NCI-H1930 (cell line): ENCODE data around the gene NECTIN4.
A peak's percentile ranks its signal among the peaks of the same experiment; 100 is the strongest.

Experiments used
- DNase-seq, 2 experiments: peaks; one replicate each; lab custom pipeline; 2025; lab: John Stamatoyannopoulos, UW

Gene NECTIN4

DNA sequence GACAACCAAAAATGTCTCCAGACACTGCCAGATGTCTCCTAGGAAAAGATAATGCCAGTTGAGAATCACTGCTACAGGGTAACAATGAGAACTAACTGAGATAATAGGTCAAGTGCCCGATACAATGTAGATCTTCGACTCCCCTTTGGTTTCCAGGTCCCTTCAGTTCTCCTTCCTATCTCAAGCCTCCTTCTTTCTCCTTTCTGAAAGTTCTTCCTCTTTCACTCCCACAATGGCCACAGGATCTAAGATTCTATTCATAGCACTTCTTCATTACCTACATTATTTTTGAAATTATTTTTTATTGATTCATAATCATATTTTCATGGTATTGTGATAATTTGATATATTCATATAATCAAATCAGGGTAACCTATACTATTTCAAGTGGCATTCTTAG, 22.2 kb upstream of the NECTIN4 start:
- DNase-seq = no peak

DNA sequence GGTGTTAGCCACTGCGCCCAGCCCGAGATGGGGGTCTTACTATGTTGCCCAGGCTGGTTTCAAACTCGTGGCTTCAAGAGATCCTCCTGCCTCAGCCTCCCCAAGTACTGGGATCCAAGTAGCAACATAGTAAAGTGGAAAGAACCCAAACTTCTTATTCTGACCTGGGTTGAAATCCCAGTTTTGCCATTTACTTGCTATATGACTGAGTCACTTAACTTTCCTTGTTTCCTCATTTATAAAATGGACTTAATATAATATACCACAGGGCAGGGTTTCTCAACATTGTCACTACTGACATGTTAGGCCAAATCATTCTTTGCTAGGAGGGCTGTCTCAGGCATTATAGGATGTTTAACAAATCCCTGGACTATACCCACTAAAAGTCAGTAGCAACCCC, 21.8 kb upstream of the NECTIN4 start:
- no peak for DNase-seq

DNA sequence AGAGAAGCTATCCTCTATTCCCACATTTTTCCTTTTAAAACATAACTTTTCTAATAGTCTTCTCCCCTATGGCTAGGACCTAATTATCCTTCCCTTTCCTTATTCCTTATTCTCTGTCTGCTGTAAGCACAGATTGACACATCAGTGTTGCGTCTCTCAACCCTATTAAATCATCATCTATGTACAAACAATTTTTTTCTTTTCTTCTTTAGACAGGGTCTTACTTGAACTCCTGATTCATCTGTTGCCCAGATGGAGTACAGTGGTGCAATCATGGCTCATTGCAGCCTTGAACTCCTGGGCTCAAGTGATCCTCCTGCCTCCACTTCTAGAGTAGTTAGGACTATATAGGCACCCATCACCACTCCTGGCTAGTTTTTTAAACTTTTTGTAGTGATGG, 17.1 kb upstream of the NECTIN4 start:
- no peak for DNase-seq

DNA sequence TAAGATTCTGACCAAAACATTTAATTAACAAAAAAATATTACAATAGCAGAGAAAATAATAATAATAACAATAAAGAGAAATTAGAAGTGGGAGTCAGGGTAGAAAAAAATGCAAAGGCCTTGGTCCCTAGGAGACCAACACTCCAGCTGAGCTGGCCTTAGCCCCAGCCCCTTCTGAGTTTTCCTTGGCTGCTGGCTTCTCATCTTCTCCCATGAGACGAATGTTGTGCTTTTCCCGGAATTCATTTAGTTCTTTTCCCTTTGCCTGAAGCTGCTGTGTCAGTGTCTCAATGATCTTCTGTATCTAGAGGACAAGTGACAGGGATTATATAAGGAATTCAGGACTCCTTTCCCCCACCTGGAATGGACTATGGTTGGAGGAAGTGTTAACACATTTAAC, 11.2 kb upstream of the NECTIN4 start:
- DNase-seq = no peak

DNA sequence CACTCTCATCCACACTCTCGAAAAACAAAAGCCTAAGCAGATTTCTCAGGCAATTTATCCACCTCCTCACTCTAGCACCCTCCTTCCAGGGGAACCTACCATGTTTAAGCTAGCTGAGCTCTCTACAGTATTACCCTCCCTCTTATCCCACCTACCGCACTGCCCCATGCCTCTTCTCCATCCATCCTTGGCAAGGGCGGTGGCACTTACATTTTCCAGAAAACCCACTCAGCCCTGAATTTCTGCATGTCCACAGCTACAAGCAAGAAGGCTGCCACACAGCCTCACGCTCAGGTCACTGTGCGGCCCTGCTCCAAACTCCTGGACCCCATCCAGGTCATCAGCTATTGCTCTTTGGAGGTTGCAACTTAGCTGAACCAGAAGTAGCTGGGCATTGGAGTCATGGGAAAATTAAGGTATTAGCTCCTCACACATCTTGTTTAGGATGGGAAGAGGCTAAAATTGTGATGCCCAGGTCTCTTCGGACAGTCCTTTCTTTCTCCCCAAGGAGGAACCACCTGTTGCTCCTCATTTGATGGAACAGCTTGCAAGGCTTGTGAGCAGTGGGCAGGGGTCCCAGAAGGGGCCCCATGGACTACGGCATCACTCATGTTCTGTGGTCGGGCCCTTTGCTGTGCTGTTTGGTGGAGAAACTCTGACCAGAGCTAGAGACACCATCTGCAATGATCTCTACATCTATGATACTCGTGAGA, 9.9 kb upstream of the NECTIN4 start:
- no peak for DNase-seq

DNA sequence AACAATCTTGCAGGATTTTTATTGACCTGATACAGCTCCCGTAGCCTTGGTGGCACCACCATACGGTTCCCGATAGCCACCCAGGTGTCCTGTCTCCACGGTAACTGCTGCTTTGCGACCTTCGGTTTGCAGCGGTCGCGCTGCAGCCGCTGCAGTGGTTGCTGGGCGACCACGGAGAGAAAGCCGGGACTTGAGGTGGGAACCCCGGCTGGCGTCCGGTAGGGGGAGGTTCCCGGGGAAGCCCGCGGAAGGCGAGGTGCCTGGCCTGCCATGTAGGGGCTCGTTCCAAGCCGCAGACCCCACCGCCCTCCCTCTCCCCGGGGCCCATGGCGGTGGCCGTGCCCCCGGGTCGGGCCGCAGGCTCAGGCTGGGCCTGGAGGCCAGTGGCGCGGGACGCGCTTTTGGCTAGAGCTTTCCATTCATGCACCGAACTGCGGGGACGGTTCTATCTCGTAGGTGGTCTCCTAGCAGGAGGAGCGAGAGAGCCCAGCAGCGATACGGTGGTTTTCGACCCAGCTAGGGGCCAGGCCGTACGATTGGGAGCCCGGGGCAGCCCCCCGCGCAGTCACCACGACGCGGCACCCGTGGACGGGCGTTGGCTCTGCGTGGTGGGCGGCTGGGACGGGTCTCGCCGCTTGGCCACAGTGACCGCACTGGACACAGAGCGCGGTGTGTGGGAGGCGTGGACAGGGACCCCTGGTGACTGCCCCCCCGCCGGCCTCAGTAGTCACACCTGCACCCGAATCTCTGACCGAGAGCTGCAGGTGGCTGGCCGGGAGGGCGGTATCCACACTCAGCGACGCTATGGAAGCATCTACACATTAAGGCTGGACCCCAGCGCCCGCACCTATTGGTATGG, 9.1 kb upstream of the NECTIN4 start, which contains the start of gene KLHDC9:
Gene KLHDC9, plus strand, starts transcription at position 152 of the 859 bp plus-strand sequence. Its CDS starts 175 bp downstream, at position 327.
- DNase-seq = peak; percentile 89 to 90

DNA sequence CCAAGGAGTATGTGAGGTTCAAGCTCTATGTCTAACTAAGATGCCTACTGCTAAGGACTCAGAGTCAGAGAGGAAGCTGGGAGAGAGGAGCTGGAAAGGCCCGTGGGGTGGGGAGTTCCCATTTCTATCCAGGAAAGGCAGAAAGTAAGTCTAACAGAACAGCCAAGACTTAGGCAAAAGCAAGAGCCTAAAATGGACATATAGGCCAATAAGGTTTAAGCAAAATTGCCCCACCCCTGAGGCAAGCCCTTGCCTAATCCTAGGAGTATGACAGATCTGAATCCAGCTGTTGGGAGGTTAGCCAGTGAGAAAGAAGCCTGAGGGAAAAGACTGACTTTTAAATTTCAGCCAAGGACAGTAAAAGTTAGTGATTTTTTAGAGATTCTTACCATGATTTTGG, 7.2 kb upstream of the NECTIN4 start:
- no peak for DNase-seq

DNA sequence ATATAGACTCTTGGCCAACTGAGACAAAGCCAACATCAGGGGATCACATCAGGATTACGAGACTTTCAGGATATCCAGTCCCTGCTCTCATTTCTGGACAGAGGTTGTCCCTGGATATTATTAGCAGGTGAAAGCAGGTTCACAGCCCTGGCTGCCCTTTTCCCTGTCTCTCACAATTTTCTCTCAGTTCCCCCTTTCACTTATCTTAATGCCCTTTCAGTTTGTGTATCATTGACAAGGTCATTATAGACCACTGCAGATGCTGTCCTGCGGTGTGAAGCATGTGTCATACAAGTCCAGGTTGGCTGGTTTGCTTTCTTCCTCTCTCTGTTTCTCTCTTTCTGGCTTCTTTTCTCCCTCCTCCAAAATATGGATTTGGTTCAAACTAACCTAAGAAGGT, 6.7 kb upstream of the NECTIN4 start:
- DNase-seq = no peak

DNA sequence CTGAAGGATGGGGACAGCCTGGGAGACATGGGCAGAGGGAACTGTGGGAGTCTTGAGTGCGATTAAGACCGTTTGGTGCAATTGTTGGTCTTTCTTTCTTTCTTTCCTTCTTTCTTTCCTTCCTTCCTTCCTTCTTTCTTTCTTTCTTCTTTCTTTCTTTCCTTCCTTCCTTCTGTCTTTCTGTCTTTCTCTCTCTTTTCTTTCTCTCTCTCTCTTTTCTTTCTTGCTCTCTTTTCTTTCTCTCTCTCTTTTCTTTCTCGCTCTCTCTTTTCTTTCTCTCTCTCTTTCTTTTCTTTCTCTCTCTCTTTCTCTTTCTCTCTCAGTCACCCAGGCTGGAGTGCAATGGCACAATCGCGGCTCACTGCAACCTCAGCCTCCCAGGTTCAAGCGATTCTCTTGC, 5.9 kb upstream of the NECTIN4 start:
- no peak for DNase-seq

DNA sequence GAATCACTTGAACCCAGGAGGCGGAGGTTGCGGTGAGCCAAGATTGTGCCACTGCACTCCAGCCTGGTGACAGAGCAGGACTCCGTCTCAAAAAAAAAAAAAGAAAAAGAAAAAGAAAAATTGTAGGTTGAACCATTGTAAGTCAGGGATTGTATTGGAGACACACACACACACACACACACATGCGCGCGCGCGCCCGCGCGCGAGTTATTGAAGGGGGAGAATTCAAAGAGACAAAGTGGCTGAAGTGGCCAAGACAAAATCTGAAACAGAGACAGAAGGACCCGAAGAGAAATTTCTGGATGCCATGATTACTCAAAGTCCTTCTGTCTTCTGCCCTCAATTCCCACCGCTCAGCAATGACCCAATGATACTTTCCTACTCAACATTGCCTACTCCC, 5.1 kb upstream of the NECTIN4 start:
- DNase-seq = no peak

DNA sequence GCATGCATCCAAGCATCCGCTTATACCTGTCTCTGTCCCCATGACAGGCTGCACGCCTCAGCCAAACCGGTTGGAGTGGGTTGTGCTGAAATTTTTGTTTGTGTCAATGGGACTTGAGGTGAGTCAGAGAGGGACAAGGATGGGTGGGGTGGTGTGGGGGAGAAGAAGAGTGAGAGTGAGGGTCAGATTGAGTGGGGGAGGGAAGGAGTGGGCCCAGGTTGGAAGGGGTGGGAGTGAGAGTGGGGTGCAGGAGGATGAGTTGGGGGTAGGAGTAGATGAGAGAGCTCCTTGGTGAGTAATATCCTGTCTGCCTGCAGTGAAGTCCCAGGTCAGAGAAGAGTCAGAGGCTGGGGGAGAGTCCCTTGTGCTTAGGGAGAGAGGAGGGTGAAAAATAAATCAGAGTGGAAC, 3.3 kb upstream of the NECTIN4 start:
- no peak for DNase-seq

DNA sequence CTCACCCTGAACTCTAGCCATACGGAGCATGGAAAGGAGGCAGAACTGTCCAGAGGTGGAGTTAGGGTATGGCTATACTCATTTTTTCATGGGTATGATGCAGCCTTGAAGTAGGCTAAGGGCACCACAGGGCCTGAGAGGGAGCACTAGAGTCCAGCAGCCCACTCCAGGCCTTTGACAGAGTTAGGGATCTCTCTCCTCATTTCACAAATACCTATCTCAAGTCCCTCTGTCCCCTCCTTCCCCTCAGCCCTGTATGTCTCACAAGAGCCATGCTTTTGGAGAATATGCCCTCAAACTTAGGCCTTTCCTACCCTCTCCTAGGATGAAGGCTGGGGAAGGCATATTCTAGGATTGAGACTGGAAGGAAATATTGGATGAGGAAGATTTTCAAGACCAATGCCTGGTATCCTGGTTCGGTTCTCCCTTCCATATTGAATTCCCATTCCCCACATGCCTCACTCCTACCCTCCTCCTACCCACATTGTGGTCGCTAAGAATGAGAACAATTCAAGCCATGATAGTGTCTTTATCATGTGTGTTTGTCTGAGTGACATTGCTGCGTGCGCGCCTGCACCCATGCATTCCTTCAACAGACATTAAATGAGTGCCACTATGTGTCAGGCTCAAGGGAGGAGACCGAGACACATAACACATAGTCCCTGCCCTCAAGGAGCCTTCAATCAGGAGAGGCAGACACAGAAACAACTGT, 2.6 kb upstream of the NECTIN4 start:
- no peak for DNase-seq

DNA sequence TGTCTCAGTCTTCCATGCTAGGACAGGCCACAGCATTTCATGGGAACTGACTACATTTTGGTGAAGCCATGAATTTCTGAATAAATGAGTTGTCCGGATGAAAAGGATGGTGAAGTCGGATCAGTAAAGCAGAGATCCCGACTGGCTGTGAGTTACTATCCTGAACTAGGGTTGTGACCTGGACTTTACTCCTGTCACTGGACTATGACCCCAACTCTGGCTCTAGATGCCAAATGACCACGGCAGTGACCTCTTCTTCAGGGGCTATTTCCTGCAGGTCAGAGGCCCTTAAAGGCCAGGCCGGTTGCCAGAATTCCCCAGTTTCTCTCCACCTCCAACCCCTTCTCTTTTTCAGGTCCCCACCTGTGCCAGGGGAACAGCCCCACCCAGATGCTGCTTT, 1.7 kb upstream of the NECTIN4 start:
- no peak for DNase-seq

DNA sequence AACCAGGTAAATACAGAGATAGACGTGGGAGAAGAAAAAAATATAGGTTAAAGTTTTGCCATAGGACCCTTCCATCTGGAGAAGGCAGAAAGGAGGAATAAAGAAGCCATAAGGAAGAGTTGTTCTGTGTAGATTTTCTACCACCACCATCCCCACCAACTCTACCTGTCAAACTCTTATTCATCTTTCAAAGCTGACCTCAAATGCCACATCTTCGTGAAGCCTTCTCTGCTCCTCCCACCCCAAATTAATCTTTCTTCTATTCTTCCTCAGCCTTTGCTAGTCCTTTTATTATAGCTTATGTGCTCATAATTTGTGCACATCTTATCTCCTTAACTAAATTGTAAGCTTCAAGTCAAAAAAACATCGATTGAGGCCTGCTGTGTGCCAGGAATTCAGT, 1.3 kb upstream of the NECTIN4 start:
- no peak for DNase-seq

DNA sequence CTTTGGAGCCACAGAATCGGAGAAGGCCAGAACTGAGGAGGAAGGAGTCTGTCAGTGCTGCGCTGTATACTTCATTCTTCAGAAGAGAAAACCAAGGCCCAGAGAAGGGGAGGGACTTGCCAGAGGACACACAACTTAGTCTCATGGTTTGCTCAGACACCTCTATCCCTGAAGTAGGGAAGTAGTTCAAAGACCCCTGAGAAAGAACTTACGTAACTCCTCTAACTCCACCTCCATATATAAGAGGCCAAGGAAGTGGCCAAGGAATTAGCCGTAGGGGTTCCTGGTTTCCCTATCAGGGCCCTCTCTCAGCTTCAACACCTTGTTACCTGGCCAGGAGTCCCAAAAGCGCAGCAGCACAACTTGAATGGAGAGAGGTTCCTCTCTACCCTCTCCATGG, 580 bp upstream of the NECTIN4 start:
- no peak for DNase-seq

DNA sequence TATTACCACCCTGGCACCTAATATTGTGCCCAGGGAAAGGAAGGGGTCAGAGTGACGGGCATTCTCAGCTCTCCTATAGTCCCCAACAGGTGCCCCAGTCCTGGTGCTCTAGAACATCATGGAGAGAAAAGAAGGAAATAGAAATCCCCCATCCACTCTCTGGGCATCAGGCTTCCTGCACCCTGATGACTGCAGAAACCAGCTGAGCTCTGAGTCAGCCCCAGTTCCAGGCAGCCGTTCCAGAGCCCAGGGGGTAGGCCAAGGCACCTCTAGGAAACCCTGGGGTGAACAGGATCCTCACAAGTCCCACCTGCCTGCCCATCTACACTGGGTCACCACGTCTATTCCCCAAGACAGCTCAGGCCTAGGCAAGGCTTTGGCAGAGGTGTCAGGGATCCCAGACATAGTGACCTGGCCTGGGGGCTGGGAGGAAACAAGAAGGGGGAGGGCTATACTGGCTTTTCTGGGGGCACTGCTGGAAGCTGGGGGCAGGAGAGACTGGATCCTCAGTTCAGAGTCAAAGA, 709 bp downstream of the NECTIN4 start:
- DNase-seq = no peak

DNA sequence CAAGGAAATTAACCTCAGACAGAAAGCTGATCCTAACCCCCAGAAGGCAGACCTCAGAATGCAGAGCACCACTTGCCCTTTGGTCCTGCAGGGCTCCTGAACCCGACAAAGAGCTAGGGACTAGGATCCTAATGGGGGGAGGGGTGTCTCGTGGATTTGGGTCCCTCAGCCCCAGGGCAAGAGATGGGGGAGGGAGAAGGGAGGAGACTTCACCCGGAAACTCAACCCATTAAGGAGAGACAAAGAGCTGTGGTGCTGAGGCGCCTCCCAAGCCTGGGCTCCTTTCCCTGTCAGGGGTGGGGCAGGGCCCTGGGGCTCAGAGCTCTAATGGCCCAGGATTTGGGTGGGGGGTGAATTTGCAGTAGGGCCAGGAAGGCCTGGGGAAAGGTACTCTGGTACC, 2.9 kb downstream of the NECTIN4 start:
- no peak for DNase-seq

DNA sequence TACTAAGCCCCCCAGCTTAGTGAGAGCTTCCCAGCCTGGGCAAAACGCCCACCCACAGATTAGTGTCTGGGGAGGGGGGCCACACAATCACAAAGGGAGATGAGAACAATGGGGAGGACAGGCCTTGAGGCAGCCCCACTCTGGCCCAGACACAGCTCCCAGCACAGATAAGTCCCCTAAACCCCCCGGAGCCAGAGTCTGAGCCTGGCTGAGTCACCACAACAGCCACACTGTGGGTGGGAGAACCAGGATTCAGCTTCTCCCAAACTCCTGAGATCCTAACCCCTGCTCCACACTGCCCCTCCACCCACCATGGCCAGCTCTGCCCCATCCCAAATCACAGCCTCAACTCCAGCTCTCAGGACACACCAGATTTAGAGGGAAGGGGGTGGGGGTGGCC, 4.2 kb downstream of the NECTIN4 start:
- no peak for DNase-seq

DNA sequence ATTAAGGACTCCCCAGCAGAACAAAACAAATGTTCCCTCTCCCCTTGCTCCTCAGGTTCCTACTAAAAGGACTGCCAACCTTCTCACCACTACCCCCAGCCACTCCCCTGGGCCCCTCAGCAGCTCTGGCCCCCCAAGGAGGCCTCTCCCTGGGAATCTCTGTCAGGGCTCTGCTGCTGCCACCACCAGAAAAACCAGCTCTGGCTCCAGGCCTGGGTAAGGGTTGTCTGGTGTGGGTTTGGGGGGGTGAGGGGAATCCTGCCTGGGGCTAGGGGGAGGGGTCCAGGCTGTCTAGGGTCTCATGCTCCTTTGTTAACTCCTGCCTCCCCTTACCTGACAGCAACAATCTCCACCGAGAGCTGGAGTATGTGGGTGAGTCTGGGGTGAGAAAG, 4.8 kb downstream of the NECTIN4 start:
- DNase-seq = no peak

DNA sequence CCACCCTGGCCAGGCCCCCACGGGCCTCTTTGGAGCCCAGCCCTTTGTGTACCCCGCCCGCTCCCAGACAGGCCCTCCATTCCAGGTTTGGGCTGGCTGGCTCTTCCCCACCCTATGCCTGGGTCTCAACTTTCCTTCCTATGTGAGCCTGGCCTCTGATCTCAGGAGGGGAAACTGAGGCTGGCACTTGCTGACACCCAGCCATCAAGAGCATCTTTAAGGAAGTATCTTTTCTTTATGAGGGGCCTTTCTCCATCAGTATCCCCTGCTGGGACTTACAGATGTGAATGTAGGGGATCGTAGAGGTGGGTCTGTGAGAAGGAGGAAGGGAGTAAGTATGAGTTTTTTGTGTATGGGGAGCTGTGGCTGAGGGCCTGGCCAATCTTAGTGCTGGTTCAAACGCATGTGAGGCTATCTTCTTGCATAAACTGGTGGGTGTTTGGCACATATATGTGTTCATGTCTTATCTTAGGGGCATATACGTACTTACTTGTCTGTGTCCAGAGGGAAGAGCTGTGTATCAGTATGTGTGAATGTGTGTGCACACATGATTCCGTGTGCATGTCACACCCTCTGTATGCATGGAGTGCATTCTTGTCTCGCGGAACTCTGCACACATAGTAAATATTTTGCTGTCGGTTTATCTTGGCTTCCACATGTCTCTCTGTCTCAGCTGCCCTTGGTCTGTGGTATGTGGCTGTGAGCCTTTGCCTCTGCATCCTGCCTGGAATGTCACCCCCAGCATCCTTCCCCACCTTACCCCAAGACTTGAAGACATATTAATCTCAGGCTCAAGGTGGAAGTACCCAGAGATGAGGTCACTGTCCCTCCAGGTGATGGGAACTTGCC, 5.4 kb downstream of the NECTIN4 start:
- DNase-seq = no peak

DNA sequence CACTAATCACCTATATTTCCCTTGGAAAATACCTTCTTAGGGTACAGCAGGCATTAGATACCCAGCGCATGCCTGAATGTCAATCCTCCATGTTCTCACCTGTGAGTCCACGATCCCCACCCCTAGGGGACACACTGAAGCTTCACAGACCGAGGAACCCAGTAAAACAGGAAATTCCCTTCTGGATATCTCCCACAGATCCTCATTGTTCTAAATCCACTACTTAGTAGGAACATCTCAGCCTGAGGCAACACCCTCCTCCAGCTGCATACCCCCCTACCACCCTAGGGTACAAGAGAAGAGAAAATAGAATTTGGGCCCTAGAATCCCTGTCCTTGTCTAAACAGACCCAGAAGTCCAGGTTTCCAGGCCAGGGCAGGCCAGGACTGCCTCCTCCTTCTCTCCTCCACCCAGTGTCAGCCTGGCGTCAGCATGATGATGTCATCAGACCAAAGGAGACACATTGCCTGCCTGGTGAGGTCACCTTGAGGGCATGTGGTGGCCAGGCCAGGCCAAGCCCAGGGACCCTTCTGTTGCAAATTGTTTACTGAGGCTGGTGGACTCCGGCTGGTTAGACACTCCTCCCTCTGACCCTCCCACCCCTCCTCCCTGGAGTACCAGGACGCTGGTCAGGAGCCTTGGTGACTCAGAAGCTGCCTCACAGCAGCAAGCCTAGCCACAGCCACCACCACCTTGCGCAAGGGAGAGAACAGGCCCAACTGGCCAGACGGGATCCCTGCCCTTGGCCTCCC, 6.2 kb downstream of the NECTIN4 start:
- DNase-seq = no peak
